Activated CD4-positive, CD25-positive, alpha-beta regulatory T cell treated with anti-CD3 and anti-CD28 coated beads, Interleukin-2, amount 50 U/mL, for 24 hours (primary cell): ENCODE results near the gene KLHDC10.
"Not testable (repeated sequence)": the region's sequence is repeated elsewhere in the genome, so short reads cannot be mapped to it uniquely, and the experiment has no call there.

Experiments
- ATAC-seq, 2 donors: fragments of 150-1000 bp; cut with Tn5 transposase; one replicate each; pipeline ENCODE4 v1.10.0; 2021; ENCODE audit warnings: mild to moderate bottlenecking in 1 of 2, moderate library complexity in 1 of 2

Gene KLHDC10, protein sequence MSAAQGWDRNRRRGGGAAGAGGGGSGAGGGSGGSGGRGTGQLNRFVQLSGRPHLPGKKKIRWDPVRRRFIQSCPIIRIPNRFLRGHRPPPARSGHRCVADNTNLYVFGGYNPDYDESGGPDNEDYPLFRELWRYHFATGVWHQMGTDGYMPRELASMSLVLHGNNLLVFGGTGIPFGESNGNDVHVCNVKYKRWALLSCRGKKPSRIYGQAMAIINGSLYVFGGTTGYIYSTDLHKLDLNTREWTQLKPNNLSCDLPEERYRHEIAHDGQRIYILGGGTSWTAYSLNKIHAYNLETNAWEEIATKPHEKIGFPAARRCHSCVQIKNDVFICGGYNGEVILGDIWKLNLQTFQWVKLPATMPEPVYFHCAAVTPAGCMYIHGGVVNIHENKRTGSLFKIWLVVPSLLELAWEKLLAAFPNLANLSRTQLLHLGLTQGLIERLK

GRCh38 chr7:130069978-130070860 lies at the start of gene KLHDC10:
KLHDC10 (plus strand) TSS chr7:130070534; CDS start chr7:130070644, 110 bp downstream.
- peak; percentile 98 to 99 for ATAC-seq

GRCh38 chr7:130021105-130021834 lies 49.1 kb upstream of the KLHDC10 start:
- ATAC-seq = no peak

GRCh38 chr7:130022115-130022514 lies 48.2 kb upstream of the KLHDC10 start:
- ATAC-seq = no peak

GRCh38 chr7:130022623-130023175 lies 47.6 kb upstream of the KLHDC10 start:
- no peak for ATAC-seq

GRCh38 chr7:130024390-130024789 lies 45.9 kb upstream of the KLHDC10 start:
- ATAC-seq = no peak

DNA sequence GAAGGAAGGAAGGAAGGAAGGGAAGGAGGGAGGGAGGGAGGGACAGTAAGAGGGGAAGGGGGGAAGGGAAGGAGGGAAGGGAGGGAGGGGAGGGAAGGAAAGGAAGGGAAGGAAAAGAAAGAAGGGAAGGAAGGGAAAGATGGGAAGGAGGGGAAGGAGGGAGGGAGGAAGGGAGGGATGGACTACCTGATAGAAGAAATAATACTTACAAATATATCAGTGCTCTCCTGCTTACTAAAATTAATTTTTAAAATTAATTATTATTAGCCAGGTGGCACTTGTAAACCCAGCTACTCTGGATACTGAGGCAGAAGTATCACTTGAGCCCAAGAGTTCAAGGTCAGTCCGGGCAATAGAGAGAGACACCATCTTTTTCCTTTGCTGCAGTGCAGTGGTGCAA lies 37.6 kb upstream of the KLHDC10 start:
- ATAC-seq = no peak

DNA sequence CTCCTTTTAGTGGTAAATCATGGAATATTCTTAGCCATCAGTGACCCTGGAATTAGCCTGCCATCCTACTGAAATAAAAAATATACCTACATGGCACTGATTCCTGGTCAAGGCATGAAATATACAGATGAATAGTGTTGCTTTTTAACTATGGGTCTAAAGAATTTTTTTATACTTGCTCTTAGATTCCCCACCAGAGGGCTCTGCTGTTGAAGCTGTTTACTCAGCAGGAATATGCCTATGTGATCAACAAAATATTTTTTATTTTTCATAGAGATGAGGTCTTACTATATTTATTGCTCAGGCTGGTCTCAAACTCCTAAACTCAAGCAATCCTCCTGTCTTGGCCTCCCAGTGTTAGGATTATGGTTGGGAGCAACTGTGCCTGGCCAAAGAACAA lies 32.6 kb upstream of the KLHDC10 start:
- ATAC-seq = no peak

- ATAC-seq = no peak
Observed at GRCh38 chr7:130040576-130040975, 29.8 kb upstream of the KLHDC10 start.

DNA sequence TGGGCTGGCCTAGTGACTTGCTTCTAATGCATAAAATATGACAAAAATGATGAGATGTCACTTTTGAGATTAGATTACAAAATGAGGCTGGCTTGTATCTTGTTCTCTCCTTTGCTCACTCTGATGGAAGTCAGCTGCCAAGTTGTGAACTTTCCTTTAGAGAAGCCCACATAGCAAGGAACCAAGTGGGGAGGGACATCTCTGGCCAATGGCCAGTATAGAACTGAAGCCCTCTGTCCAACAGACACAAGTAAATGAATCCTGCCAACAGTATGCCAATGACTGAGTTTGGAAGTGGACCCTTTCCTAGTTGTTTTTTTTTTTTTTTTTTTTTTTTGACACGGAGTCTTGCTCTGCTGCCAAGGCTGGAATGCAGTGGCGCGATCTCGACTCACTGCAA lies 22.5 kb upstream of the KLHDC10 start:
- ATAC-seq = no peak

- ATAC-seq = no peak
Observed at GRCh38 chr7:130048906-130049305, 21.4 kb upstream of the KLHDC10 start.

GRCh38 chr7:130052250-130052649 lies 18.1 kb upstream of the KLHDC10 start:
- ATAC-seq = not testable (repeated sequence)

- ATAC-seq = not testable (repeated sequence)
Observed at GRCh38 chr7:130055198-130055597, 15.1 kb upstream of the KLHDC10 start.

GRCh38 chr7:130062246-130062645 lies 8.1 kb upstream of the KLHDC10 start:
- ATAC-seq = no peak

GRCh38 chr7:130063036-130063435 lies 7.3 kb upstream of the KLHDC10 start:
- peak; percentile 38 to 51 for ATAC-seq

DNA sequence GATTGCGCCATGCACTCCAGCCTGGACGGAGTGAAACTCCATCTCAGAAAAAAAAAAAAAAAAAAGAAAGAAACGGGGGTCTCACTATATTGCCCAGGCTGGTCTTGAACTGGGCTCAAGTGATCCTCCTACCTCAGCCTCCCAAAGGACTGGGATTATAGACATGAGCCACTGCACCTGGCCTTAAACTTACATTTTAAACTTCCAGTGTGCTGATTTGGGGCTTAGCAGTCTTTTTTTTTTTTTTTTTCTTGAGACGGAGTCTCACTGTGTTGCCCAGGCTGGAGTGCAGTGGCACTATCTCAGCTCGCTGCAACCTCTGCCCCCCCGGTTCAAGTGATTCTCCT lies 5.8 kb upstream of the KLHDC10 start:
- not testable (repeated sequence) for ATAC-seq

- ATAC-seq = no peak
Observed at GRCh38 chr7:130065500-130066152, 4.7 kb upstream of the KLHDC10 start.

DNA sequence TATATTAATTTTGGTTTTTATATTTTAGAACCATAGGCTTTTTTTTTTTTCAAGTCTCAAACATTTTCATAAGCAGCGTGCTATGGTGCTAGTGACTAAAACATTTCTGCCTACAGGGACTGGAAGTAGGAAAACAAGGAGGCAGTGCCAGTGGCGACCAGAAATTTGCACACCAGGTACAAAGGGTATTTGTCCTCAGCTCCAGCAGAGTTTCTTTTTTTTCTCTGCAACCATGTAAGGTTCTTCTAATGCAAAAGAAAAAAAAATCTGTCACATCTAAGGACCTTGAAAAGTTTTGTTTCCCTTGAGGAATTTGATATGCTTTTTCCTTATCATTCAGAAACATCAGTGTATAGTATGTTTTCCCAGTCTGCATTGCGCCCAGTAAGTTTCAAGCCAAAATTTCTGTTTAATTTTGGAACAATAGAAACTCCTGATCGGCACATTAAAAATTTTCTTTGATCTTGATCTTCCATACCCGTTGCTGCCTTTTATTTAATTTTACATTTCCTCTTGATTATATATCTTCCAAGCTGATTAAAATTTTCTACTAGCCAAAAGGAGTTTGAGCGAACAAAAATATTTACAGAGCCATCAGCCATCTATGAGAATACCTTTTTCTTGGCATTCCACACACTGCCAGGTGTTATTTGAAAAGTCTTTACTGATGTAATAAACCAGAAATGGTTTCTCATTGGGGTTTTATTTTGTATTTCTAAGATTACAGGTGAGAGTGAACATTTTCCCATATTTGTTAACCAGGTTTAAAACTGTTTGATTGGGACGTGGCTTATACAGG lies 956 bp upstream of the KLHDC10 start:
- no peak for ATAC-seq

DNA sequence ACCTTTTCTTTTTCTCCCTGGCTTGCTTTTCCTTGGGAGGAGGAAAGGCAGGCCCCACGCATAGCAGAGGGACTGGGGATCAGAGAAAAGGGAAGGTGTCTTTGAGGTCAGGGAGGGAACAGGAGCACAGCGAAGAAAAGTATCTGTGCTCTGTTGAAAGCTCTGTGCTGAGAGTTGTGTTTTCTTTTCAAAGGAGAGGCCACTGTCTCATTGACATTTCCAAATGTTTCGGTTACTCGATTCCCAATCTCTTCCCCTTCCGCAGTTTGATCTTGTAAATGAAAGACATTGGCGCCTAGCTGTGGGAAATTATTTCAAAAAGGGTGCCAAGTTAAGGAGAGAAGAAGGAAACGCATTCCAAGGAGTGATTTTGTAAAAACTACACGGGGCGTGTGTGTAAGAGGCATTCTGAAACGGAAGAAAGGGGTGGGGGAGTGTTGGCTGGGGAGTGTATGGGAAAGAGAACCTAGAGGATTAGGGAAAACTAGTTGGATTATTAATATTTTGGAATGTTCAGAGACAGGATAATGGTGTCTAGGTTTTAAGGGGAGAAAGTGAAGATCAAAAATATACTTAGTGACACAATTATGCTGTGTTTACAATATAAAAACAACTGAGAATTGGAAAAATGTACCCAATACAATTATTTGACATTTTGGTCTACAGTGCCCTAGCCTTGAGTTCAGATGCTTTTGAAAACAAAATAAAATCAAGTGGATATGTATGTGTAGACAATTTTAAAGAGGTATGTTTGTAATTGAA lies 708 bp downstream of the KLHDC10 start:
- no peak for ATAC-seq

- ATAC-seq = no peak
Observed at GRCh38 chr7:130071701-130072622, 1.6 kb downstream of the KLHDC10 start.
